Liver (tissue), 9 donors: ENCODE results near the gene PIGR. TPM values are rescaled to one million over a fixed set of nuclear protein-coding genes. Genes with fewer than 3 reads are reported as not detected.

Experiments used
- DNase-seq: peaks from one replicate; pipeline ENCODE4 v3.0.0-alpha.2; 2017; ENCODE audit warnings: low spot score
- H3K27ac ChIP-seq, 2 donors: one replicate each; pipeline ENCODE4 v1.7.0; 2013; ENCODE audit warnings: inconsistent platforms in 2 of 2, low read length in 2 of 2, control low read depth in 1 of 2, low read depth in 1 of 2, mild to moderate bottlenecking in 1 of 2
- H3K27me3 ChIP-seq, 4 donors: one replicate each; pipeline versions ENCODE4 v1.6.1 to v1.7.0; 2013; ENCODE audit warnings: low read length in 3 of 4, inconsistent platforms in 1 of 4, mild to moderate bottlenecking in 1 of 4, moderate library complexity in 1 of 4; ENCODE audit not compliant: control insufficient read depth in 4 of 4, insufficient read depth in 4 of 4
- H3K36me3 ChIP-seq, 4 donors: one replicate each; pipeline versions ENCODE4 v1.6.1 to v1.7.0; 2013; ENCODE audit warnings: low read length in 3 of 4, mild to moderate bottlenecking in 3 of 4, low read depth in 1 of 4, moderate library complexity in 1 of 4; ENCODE audit not compliant: control insufficient read depth in 4 of 4, insufficient read depth in 3 of 4
- H3K4me1 ChIP-seq, 4 donors: one replicate each; pipeline versions ENCODE4 v1.6.1 to v1.7.0; 2013; ENCODE audit warnings: low read length in 3 of 4, mild to moderate bottlenecking in 3 of 4, moderate library complexity in 1 of 4; ENCODE audit not compliant: control insufficient read depth in 4 of 4, insufficient read depth in 4 of 4
- H3K4me3 ChIP-seq, 3 donors: one replicate each; pipeline versions ENCODE4 v1.6.1 to v1.7.0; 2013; ENCODE audit warnings: low read length in 3 of 3, control low read depth in 1 of 3, low read depth in 1 of 3, mild to moderate bottlenecking in 1 of 3
- H3K9ac ChIP-seq, 2 donors: one replicate each; pipeline ENCODE4 v1.7.0; 2013; ENCODE audit warnings: low read length in 2 of 2, mild to moderate bottlenecking in 2 of 2, moderate library complexity in 2 of 2, control low read depth in 1 of 2, low read depth in 1 of 2
- H3K9me3 ChIP-seq, 4 donors: one replicate each; pipeline versions ENCODE4 v1.6.1 to v1.7.0; 2013; ENCODE audit warnings: low read length in 3 of 4; ENCODE audit not compliant: control insufficient read depth in 4 of 4
- EGR1 ChIP-seq, 2 donors: IDR thresholded peaks; 2 replicates each; pipeline ENCODE4 v1.6.1; 2016 to 2018; ENCODE audit warnings: antibody characterized with exemption in 2 of 2, low read depth in 2 of 2
- FOXA1 ChIP-seq: IDR thresholded peaks from 2 replicates; pipeline ENCODE4 v1.6.1; 2016; ENCODE audit warnings: antibody characterized with exemption
- FOXA2 ChIP-seq: IDR thresholded peaks from 2 replicates; pipeline ENCODE4 v1.6.1; 2016; ENCODE audit warnings: antibody characterized with exemption
- GABPA ChIP-seq, 2 donors: IDR thresholded peaks in 1 of 2; conservative IDR thresholded peaks in 1 of 2; 2 replicates each; pipeline ENCODE4 v1.6.1; 2016; ENCODE audit warnings: antibody characterized with exemption in 2 of 2, mild to moderate bottlenecking in 1 of 2, moderate library complexity in 1 of 2
- HNF4A ChIP-seq, 2 donors: conservative IDR thresholded peaks; 2 replicates each; pipeline ENCODE4 v1.6.1; 2016; ENCODE audit warnings: antibody characterized with exemption in 2 of 2, mild to moderate bottlenecking in 2 of 2
- HNF4G ChIP-seq: IDR thresholded peaks from 2 replicates; pipeline ENCODE4 v1.6.1; 2016; ENCODE audit warnings: antibody characterized with exemption
- JUND ChIP-seq, 2 donors: IDR thresholded peaks; 2 replicates each; pipeline ENCODE4 v1.6.1; 2016; ENCODE audit warnings: antibody characterized with exemption in 2 of 2
- NR2F2 ChIP-seq: IDR thresholded peaks from 2 replicates; pipeline ENCODE4 v1.6.1; 2016; ENCODE audit warnings: antibody characterized with exemption
- RAD21 ChIP-seq, 2 donors: IDR thresholded peaks; 2 replicates each; pipeline ENCODE4 v1.6.1; 2016; ENCODE audit warnings: antibody characterized with exemption in 2 of 2, mild to moderate bottlenecking in 2 of 2
- RXRA ChIP-seq, 2 donors: IDR thresholded peaks; 2 replicates each; pipeline ENCODE4 v1.6.1; 2017 to 2018; ENCODE audit warnings: antibody characterized with exemption in 2 of 2, mild to moderate bottlenecking in 1 of 2
- SP1 ChIP-seq: IDR thresholded peaks from 2 replicates; pipeline ENCODE4 v1.6.1; 2018; ENCODE audit warnings: antibody characterized with exemption, mild to moderate bottlenecking
- TAF1 ChIP-seq: conservative IDR thresholded peaks from 2 replicates; pipeline ENCODE4 v1.6.1; 2016; ENCODE audit warnings: antibody characterized with exemption, mild to moderate bottlenecking
- YY1 ChIP-seq: IDR thresholded peaks from 2 replicates; pipeline ENCODE4 v1.6.1; 2016; ENCODE audit warnings: antibody characterized with exemption, mild to moderate bottlenecking
- ZBTB33 ChIP-seq: IDR thresholded peaks from 2 replicates; pipeline ENCODE4 v1.6.1; 2016; ENCODE audit warnings: antibody characterized with exemption
- WGBS: extraction: QIAGEN DNeasy Blood & Tissue Kit; methylation state at CpG from one replicate; pipeline ENCODE4 v1.1.7; 2013; 5-methylcytosine and 5-hydroxymethylcytosine counted together
- polyA plus RNA-seq, 2 donors: library from polyadenylated mRNA; stranded (reverse) in 1 of 2; unstranded in 1 of 2; fragments of 200-250 nt in 1 of 2; fragments of >200 nt in 1 of 2; fragmentation: Nextera tagmentation in 1 of 2; extraction: Ambion mirVana in 1 of 2; gene quantifications; one replicate each; pipeline versions ENCODE4 v1.2.1 to v1.2.3, GENCODE V29; 2013 to 2015
- total RNA-seq, 2 donors: library from RNA; depleted of rRNA; stranded (reverse); fragments of >200 nt; gene quantifications; one replicate each; pipeline ENCODE4 v1.2.3, GENCODE V29; 2014
- TF ChIP-seq, protein P1 (sequence below): IDR thresholded peaks from 2 replicates; pipeline ENCODE4 v1.6.1; 2016; ENCODE audit warnings: antibody characterized with exemption, mild to moderate bottlenecking
- TF ChIP-seq, protein P2 (sequence below): IDR thresholded peaks from 2 replicates; pipeline ENCODE4 v1.6.1; 2016; ENCODE audit warnings: antibody characterized with exemption
- TF ChIP-seq, protein P3 (sequence below): fragments of 150-350 bp; IDR thresholded peaks from 2 replicates; pipeline ENCODE4 v1.5.1; 2017; ENCODE audit warnings: improper control_type of control experiment, low read depth, low read length; ENCODE audit not compliant: missing input control
- TF ChIP-seq, protein P4 (sequence below): IDR thresholded peaks from 2 replicates; pipeline ENCODE4 v1.6.1; 2016; ENCODE audit warnings: antibody characterized with exemption
- donor health status: healthy.
- donor health status: healthy.
- donor health status: healthy.
- donor health status: healthy.
- donor health status: healthy.

The PIGR gene
- total and polyA plus RNA-seq, 4 donors: 0.09 to 43.3 (median 14.1) TPM

- Histone ChIP-seq H3K9ac (no peak overlapping the region), H3K9me3 (peaks cover 0 to 2% (median 0%) of the 10 kb centered on the region in 4 donors), H3K4me3 (no peak overlapping the region), H3K36me3 (no peaks in the 10 kb centered on the region), H3K27me3 (no peaks in the 10 kb centered on the region), H3K27ac (no peak overlapping the region), H3K4me1 (peaks cover 19 to 71% (median 67%) of the 10 kb centered on the region in 4 donors)
- no peak for DNase-seq
- TF ChIP-seq RAD21 (IDR thresholded peaks at IDR 0.05): no peak
- TF ChIP-seq, protein P1, sequence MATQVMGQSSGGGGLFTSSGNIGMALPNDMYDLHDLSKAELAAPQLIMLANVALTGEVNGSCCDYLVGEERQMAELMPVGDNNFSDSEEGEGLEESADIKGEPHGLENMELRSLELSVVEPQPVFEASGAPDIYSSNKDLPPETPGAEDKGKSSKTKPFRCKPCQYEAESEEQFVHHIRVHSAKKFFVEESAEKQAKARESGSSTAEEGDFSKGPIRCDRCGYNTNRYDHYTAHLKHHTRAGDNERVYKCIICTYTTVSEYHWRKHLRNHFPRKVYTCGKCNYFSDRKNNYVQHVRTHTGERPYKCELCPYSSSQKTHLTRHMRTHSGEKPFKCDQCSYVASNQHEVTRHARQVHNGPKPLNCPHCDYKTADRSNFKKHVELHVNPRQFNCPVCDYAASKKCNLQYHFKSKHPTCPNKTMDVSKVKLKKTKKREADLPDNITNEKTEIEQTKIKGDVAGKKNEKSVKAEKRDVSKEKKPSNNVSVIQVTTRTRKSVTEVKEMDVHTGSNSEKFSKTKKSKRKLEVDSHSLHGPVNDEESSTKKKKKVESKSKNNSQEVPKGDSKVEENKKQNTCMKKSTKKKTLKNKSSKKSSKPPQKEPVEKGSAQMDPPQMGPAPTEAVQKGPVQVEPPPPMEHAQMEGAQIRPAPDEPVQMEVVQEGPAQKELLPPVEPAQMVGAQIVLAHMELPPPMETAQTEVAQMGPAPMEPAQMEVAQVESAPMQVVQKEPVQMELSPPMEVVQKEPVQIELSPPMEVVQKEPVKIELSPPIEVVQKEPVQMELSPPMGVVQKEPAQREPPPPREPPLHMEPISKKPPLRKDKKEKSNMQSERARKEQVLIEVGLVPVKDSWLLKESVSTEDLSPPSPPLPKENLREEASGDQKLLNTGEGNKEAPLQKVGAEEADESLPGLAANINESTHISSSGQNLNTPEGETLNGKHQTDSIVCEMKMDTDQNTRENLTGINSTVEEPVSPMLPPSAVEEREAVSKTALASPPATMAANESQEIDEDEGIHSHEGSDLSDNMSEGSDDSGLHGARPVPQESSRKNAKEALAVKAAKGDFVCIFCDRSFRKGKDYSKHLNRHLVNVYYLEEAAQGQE: no peak
- no peak for TF ChIP-seq TAF1
- TF ChIP-seq, protein P2, sequence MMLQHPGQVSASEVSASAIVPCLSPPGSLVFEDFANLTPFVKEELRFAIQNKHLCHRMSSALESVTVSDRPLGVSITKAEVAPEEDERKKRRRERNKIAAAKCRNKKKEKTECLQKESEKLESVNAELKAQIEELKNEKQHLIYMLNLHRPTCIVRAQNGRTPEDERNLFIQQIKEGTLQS: no peak
- no peak for TF ChIP-seq SP1
- no peak for TF ChIP-seq RXRA (IDR thresholded peaks at IDR 0.05)
- no peak for TF ChIP-seq YY1
- TF ChIP-seq HNF4A (conservative IDR thresholded peaks at IDR 0.05): no peak
- no peak for TF ChIP-seq NR2F2
- TF ChIP-seq FOXA2: no peak
- no peak for TF ChIP-seq EGR1 (IDR thresholded peaks at IDR 0.05; ENCODE audit: low read depth in 2 of 2)
- no peak for TF ChIP-seq GABPA (IDR thresholded peaks at IDR 0.05 in 1 of 2, conservative IDR thresholded peaks at IDR 0.05 in 1 of 2)
- no peak for TF ChIP-seq JUND (IDR thresholded peaks at IDR 0.05)
- no peak for TF ChIP-seq FOXA1
- TF ChIP-seq ZBTB33: no peak
- TF ChIP-seq, protein P3, sequence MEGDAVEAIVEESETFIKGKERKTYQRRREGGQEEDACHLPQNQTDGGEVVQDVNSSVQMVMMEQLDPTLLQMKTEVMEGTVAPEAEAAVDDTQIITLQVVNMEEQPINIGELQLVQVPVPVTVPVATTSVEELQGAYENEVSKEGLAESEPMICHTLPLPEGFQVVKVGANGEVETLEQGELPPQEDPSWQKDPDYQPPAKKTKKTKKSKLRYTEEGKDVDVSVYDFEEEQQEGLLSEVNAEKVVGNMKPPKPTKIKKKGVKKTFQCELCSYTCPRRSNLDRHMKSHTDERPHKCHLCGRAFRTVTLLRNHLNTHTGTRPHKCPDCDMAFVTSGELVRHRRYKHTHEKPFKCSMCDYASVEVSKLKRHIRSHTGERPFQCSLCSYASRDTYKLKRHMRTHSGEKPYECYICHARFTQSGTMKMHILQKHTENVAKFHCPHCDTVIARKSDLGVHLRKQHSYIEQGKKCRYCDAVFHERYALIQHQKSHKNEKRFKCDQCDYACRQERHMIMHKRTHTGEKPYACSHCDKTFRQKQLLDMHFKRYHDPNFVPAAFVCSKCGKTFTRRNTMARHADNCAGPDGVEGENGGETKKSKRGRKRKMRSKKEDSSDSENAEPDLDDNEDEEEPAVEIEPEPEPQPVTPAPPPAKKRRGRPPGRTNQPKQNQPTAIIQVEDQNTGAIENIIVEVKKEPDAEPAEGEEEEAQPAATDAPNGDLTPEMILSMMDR: no peak
- TF ChIP-seq, protein P4, sequence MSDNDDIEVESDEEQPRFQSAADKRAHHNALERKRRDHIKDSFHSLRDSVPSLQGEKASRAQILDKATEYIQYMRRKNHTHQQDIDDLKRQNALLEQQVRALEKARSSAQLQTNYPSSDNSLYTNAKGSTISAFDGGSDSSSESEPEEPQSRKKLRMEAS: no peak
- TF ChIP-seq HNF4G: no peak
- WGBS: 68% methylated on average over 2 of the region's 2 CpGs
Measured at GRCh38 chr1:206953626-206954025, 7.4 kb upstream of the PIGR start.
